GM19452 (cell line): ENCODE results near the gene TTC16.

ENCODE experiments used
- ATAC-seq: cut with Tn5 transposase; IDR thresholded peaks from one replicate; pipeline ENCODE4 v1.9.1; 2021; ENCODE audit not compliant: unreplicated experiment

The TTC16 gene

GRCh38 chr9:127763918-127764384 is 48.1 kb downstream of the TTC16 start:
- ATAC-seq: no peak

GRCh38 chr9:127765418-127765817 is 49.5 kb downstream of the TTC16 start:
- ATAC-seq: no peak

DNA sequence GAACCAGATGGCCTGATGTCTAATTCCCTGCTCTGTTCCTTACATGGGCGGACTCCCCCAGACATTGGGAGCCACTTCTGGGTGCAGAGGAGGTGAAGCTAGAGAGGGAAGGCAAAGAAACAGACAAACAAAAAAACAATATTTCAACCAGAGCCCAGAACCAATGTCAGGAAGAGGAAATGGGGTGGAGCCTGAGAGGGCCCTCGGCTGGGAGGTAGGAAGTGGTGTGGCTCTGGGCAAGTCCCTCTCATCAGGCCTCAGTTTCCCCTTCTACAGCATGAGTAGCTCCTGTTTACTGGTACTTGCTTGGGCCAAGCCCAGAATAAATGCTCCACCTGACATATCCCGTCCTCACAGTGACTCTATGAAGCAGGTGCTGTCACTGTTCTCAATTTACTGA is 51.5 kb downstream of the TTC16 start:
- ATAC-seq: no peak

DNA sequence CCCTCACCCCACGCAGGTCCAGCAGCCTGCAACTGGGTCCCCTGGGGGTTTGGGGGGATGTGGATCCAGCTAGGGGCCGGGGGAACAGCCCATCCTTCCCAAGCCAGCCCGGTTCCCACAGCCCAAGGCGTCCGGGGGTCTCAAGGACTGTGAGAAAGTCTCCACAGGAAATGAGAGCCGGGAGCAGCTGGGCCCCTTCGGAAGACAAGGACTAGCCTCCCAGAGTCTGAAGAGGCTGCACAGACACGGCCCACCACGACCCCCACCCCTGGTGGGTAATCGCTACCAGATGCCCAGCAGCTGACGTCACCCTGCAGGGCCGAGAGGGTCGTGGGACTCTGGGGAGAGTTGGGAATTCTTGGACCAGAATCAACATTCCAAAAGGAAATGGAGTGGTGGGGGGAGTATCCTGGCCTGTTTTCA is 52.0 kb downstream of the TTC16 start:
- no peak for ATAC-seq

- ATAC-seq: no peak
These were observed 52.8 kb downstream of the TTC16 start for GRCh38 chr9:127768698-127769097.

DNA sequence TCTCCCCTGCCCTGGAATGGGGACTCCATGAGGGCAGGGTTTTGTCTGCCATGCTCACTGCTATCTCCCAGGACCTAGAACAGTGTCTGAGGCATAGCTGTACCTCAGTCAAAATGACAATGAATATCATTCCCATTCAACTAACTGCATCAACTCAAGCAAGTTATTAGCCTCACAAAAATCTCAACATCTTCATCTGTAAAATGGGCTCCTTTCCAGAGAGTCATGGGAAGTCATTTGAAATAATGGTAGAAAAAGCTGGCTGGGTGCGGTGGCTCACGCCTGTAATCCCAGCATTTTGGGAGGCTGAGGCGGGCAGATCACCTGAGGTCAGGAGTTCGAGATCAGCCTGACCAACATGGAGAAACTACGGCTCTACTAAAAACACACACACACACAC is 53.2 kb downstream of the TTC16 start:
- no peak for ATAC-seq

DNA sequence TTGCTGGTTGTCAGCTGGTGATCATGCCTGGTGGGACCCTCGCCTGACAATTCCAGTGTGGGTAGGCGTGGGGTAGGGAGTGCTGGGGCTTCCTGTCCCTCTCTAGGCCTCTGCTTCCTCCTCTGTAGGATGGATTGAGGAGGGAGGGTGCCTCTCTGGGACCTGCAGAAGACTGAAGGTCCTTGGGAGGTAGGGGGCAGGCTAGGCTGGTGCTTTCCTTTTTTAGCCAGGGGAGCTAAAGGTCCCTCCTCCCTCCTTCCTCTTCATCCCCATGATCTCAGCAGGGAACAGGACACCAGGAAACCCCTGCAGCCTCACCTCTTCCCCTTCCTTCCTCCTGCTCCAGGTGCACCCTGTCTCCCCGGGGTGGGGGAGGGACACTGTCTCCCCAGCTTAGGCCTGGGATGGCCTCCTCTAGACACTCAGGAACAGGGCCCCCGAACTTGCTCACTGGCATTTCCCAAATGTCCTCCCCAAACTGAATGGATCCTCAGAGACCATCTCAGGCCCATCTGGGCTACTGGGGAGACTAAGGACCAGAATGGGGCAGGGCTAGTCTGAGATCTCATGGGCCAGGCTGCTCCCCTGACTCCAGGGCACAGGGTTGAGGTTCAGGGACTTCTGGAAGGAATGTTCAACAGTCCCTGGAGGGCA is 54.2 kb downstream of the TTC16 start:
- no peak for ATAC-seq

GRCh38 chr9:127770583-127770904 is 54.7 kb downstream of the TTC16 start:
- no peak for ATAC-seq

- peak; percentile 81 for ATAC-seq
These were observed 55.2 kb downstream of the TTC16 start for GRCh38 chr9:127770905-127771569.

DNA sequence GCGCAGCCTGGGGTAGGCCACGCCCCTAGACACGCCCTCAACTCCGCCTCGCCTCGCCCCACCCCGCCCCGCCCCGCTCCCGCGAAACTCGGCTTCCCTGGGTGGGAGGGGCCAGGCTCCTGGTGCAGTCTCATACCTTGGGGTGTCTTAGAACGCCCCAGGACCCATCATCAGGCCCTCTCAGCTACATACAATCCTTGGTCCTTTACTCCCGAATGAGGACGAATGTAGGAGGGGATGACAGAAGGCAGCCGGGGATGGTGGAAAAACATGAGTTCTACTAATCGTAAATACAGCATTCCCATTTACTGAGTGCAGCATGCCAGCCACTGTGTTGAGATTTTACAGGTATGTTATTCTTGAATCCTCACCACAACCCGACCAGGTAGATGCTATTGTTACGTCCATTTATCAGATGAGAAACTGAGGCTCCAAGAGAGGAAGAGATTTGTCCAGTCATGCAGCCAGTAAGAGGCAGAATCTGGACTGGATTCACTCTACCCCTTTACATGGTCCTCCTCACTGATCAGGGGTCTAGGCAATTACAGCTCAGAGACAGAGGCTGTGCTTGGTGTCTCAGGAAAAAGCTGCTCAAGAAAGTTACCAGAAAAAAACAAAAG is 55.8 kb downstream of the TTC16 start:
- no peak for ATAC-seq

DNA sequence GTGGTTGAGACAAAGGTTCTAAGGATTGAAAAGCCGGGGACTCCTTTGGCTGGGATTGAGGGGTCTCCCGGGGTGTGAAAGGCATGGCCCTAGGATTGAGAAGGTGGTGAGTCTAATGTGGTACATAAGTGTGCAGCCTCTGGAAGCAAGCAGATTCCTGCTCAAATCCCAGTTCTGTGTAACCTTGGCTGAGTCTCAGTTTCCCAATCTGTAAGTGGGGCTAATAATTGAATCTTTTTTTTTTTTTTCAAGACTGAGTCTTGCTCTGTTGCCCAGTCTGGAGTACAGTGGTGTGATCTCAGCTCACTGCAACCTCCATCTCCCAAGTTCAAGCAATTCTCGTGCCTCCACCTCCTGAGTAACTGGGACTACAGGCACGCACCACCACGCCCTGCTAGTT is 56.7 kb downstream of the TTC16 start:
- ATAC-seq: no peak

- ATAC-seq: no peak
These were observed 57.4 kb downstream of the TTC16 start for GRCh38 chr9:127773272-127773671.

DNA sequence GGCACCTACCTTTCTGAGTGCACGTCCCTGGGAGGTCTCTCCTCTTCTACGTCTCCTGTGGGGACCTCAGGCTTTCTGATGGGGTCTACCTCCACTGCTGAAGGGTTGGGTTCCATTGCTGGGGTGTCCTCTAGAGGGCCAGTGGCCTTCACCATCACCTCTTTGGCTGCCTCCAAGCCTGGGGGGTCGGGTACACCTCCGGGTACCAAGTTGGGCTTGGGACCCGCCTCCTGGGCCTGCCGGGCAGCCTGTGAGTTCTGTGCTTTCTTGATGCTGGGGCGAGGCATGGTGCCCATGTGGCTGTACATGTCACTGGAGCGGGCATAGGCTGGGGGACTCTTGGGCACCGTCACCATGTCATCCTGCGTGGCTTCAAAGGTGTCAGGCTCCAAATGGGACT is 58.1 kb downstream of the TTC16 start:
- ATAC-seq: no peak

DNA sequence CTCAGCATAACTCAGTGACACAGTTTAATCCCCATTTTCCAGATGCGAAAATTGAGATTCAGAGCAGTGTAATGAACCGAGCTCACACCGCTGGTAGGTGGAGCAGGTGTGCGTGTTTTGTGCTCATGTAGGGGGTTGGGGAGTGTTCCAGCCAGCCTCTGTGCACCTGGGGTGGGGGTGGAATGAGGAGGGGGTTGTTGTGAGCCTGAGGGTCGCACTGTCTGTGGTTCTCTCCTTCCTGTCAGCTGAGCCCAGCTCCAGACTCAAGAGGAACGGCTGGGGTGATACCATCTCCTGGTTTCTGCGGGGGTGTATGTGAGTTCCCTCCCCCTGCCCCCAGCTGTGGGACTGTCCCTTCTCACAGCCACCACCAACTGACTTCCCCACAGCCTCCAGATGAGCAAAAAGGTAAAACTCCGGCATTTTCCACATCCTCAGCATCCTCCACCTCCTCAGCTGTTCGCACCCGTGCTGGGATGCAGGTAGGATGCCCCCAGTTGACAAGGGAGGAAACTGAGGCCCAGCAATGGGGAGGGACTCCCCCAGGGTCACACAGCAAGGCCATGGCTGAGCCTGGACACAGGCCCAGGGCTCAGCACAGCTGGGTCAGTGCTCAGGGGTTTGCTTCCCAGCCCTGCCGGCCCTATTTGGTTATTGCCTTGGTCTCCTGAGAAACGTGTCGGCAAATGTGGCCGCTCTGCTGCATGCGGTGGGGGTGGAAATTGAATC is 60.5 kb downstream of the TTC16 start:
- ATAC-seq: no peak

GRCh38 chr9:127776924-127777289 is 61.0 kb downstream of the TTC16 start:
- no peak for ATAC-seq

DNA sequence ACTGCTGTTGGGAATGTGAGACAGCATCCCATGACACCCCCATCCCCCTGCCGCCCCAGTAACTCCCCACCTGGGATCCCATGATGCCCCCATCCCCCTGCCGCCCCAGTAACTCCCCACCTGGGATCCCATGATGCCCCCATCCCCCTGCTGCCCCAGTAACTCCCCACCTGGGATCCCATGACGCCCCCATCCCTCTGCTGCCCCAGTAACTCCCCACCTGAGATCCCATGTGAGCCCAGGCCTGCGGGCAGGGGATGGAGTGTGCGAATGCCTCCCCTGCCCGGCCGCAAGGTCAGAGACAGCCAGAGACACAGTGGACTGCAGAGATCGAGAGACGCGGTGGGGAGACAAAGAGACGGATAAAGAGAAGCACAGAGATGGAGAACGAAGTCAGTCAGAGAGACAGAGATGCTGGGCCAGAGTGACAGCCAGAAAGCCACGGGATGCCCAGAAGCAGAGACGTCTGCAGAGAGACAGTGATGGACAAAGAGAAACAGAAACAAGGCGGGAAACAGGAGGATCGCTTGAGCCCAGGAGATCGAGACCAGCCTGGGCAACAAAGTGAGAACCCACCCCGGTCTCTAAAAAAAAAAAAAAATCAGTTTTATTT is 61.6 kb downstream of the TTC16 start:
- no peak for ATAC-seq

DNA sequence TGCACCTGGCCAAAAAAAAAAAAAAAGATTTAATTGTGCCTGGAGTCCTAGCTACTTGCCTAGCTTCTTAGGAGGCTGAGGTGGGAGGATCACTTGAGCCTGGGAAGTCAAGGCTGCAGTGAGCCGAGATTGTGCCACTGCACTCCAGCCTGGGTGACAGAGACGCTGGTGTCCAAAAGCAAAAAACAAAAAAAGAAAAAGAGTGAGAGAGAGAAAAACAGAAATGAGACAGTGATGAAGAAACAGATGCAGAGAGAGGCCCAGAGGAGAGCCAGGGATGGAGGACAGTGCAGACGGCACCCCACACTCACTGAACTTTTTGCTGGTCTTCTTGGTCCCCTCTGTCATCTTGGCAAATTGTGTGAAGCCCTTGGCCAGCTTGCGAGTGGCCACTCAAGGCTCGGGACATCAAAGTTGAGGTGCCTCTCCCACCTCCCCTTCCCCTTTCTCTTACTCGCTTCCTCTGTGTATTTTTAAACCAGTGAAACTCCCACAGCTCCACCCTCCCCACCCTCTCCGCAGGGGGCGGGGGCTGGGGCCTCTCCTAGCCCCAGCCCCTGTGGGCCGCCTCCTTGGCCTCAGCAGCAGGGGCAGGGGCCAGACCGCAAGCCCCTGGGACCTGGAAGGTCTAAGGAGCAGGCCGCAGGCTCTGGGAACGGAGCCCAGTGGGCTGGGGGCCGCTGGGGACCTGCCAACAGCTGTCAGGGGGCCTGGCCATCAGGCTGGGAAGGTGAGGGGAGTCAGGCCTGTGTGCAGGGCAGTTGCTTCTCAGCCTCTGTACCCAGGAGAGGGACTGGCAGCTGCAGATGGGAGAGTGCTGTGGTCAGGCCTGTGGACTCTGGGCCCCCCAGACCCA is 62.6 kb downstream of the TTC16 start, which contains the start of gene SH2D3C:
Gene SH2D3C, minus strand, starts transcription at position 387 of the 856 bp plus-strand sequence. Its CDS starts 39 bp downstream, at position 348.
- peak; percentile 34 for ATAC-seq

DNA sequence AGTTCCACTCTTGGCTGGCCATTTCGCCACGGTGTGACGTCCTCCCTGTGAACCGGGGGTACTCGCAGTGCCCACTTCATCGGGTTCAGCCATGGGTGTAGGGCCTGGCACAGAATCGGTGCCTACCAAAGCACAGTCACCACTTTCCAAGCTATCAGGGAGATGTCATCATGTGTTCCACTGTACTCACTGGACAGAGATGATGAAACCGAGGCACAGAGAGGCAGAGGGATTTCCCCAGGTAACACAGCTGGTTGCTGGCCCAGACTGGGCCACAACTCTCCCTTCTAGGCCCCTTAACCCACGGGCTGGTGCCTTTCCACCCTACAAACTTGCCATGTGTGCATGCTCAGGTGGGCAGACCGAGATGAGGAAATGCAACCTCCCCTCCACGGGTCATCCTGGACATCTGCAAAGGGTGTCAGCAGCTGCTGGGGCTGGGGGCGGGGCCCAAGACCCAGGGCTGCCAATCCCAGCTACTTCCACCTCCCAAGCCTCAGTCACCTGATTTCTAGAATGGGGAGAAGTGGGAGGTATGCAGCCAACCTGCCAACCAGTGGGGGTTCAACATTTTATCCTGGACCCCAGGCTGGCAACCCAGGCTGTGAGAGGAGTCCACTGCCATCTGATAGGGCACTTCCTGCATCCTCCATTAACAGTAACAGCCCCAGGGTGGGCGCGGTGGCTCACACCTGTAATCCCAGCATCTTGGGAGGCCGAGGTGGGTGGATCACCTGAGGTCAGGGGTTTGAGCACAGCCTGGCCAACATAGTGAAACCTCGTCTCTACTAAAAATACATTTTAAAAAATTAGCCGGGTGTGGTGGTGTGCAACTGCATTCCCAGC is 63.5 kb downstream of the TTC16 start:
- ATAC-seq: peak; percentile 43

DNA sequence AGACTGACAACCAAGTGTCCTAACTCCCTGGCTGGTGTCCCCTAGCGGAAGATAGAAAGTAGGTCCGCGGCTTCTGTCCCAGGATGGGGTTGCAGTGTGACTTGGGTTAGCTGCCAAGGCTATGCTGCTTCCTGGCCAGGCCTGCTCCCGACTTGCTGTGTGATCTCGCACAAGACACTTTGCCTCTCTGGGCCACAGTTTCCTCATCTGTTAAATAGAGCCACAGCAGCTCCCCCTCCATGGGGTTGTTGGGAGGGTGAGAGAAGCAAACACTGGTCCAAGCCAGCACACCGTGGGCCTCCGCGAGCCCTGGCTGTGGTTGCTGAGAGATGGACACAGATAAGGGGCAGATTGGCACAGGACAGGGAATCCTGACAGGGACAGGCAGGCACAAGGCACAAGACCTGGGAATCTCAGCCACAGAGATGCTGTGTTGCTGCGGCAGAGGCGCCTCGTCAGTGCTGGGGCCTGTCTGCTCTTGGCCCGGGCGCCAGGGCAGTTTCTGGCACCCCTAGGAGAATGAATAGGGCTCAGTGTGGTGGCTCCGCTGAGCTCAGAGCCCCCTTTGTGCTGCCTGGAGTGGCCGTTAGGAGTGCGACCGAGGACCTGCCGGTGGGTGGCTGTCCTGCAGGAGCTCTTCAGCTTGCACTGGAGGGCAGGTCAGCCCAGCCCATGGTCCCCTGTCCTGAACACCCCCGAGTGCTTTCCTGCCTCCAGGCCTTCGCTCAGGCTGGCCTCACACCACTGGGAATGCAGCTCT is 64.4 kb downstream of the TTC16 start:
- ATAC-seq: no peak
